ENCODE results near the gene SKOR1. TPM values are rescaled to one million over a fixed set of nuclear protein-coding genes. Genes with fewer than 3 reads are reported as not detected.

Gene SKOR1
- total RNA-seq, 1 donor from 2014 or later, result not detected

GRCh38 chr15:67882487-67883233 is 57.4 kb downstream of the SKOR1 start:
- H3K4me1 ChIP-seq, result peaks cover 0 to 4% of the 10 kb centered on the region in 2 donors
- H3K36me3 ChIP-seq, result no peaks in the 10 kb centered on the region
- DNase-seq (ENCODE audit: low spot score in 2 of 2), result no peak
- H3K27ac ChIP-seq, result peak overlapping the region; percentile 20 to 29
- no peak overlapping the region for H3K4me3 ChIP-seq
- TF ChIP-seq CTCF (IDR thresholded peaks at IDR 0.05), result no peak
- no peaks in the 10 kb centered on the region for H3K9me3 ChIP-seq
- no peaks in the 10 kb centered on the region for H3K27me3 ChIP-seq
- intact Hi-C loops (cut with DNase I), result loop anchor here (5.0 kb wide), 1 partner anchor 75 kb away; no protein-coding TSS in a partner anchor

- peak overlapping the region; percentile 20 to 81 for H3K27ac ChIP-seq
- H3K36me3 ChIP-seq, result no peaks in the 10 kb centered on the region
- no peak overlapping the region for H3K4me3 ChIP-seq
- intact Hi-C loops (cut with DNase I), result loop anchor here (5.0 kb wide), 1 partner anchor 74 kb away; no protein-coding TSS in a partner anchor
- no peak for DNase-seq (ENCODE audit: low spot score in 2 of 2)
- no peaks in the 10 kb centered on the region for H3K27me3 ChIP-seq
- no peak for TF ChIP-seq CTCF (IDR thresholded peaks at IDR 0.05)
- no peaks in the 10 kb centered on the region for H3K9me3 ChIP-seq
- peaks cover 0 to 4% of the 10 kb centered on the region in 2 donors for H3K4me1 ChIP-seq
These were observed 58.0 kb downstream of the SKOR1 start for GRCh38 chr15:67883234-67883773.

- Histone ChIP-seq H3K27ac (peak overlapping the region; percentile 54 to 81), H3K36me3 (no peaks in the 10 kb centered on the region), H3K9me3 (no peaks in the 10 kb centered on the region), H3K27me3 (no peaks in the 10 kb centered on the region), H3K4me3 (peak overlapping the region; percentile 60 to 67), H3K4me1 (peaks cover 0 to 4% of the 10 kb centered on the region in 2 donors)
- intact Hi-C loops (cut with DNase I), result loop anchor here (2.0 to 5.0 kb wide), 3 partner anchors 21 to 73 kb away; no protein-coding TSS in a partner anchor
- no peak for TF ChIP-seq CTCF (IDR thresholded peaks at IDR 0.05)
- DNase-seq (ENCODE audit: low spot score in 2 of 2), result no peak
These were observed 58.7 kb downstream of the SKOR1 start for GRCh38 chr15:67884009-67884408.

Other genes starting within 250 kb of the SKOR1 start
- gene RNU6-1, start 14.5 kb downstream of the SKOR1 start, total RNA-seq, result not detected
- gene PIAS1, start 228.8 kb downstream of the SKOR1 start, total RNA-seq, result 17.1 TPM

All from ascending aorta (tissue), 2 donors.